ENCODE measurements around the gene GIPR.
"Not testable (repeated sequence)": the region's sequence is repeated elsewhere in the genome, so short reads cannot be mapped to it uniquely, and the experiment has no call there.

The GIPR gene, protein sequence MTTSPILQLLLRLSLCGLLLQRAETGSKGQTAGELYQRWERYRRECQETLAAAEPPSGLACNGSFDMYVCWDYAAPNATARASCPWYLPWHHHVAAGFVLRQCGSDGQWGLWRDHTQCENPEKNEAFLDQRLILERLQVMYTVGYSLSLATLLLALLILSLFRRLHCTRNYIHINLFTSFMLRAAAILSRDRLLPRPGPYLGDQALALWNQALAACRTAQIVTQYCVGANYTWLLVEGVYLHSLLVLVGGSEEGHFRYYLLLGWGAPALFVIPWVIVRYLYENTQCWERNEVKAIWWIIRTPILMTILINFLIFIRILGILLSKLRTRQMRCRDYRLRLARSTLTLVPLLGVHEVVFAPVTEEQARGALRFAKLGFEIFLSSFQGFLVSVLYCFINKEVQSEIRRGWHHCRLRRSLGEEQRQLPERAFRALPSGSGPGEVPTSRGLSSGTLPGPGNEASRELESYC

DNA sequence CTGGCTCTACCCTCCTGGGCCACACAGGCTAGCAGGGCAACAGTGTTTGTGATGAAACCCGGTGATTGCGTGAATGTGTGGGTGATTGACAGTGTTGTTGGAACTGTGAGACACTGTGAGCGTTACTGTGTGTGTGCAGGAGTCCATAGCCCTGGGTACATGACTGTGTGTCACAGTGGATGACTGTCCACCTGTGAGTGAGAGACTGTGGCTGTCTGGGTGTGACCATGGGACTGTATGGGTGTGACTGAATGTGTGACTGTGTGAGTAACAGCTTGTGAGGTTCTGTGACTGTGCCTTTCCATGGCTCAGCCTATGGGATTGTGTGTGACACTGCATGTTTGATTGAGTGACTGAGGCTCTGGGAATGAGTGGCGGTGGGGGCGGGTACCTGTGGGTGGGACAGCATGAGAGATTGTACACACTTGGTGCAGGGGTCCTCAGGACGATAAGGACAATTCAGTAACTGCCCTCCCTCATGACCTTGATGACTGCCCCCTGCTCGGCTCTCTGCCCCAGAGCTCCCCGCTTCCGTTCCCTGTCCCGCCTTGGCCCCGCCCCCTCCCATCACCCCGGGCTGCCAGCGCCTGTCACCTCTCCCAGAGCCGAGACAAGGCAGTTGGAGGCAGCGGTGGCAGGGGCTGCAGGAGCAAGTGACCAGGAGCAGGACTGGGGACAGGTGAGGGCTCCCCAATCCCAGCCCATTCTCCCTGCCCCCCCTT, at the start of gene GIPR:
Gene GIPR, plus strand, starts transcription at position 602 of the 722 bp plus-strand sequence. CDS start 1,300 bp downstream, outside the sequence.
- DNase-seq = no peak

DNA sequence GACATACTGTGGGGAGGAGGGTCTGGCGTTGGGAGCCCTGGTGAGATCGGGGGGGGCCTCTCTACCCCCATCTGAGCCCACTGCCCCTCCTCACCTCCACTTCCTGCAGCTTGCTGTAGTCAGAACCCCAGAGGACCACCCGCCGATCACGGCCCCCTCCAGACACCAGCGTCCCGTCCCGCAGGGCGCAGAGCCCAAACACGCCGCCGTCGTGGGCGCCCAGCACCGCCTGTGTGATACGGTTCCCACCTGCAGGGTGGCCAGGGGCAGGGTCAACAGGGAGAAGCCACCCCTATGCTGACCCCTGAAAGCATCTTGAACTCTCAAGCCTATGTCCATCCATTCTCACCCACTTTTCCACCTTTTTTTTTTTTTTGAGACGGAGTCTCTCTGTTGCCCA, 46.6 kb upstream of the GIPR start:
- no peak for DNase-seq

DNA sequence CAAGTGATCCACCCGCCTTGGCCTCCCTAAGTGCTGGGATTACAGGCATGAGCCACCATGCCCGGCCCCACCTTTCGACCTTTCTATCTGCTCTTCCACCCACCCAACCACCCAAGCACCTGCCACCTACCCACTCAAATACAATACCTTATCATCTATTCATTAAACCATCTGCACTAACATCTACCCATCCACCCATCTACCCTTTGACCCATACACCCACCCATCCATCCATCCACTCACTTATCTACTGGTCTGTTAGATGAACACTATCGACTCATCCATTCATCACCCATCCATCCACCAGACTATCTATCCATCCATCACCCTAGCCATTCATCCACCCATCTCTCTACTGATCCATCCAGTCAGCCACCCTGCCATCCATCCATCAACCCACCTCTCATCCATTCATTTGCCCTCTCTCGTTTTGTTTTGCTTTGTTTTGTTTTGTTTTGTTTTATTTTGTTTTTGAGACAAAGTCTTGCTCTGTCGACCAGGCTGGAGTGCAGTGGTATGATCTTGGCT, 46.0 kb upstream of the GIPR start:
- DNase-seq = no peak

DNA sequence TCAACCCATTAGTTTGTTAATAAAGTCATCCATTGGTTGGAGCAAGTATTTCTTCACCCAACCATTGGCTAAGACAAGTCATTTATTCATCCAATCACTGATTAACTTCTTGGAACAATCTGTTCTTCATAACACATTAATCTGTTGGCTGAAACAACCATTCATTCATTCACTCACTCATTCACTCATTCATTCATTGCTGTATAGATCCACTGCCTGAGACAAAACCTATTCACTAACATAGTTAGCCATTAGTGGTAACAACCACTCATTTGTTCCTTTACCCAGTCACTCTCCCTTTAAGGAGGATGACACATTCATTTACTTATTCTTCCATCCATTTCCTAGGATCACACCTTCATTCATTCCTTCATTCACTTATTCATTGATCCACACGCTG, 44.0 kb upstream of the GIPR start:
- DNase-seq = no peak

DNA sequence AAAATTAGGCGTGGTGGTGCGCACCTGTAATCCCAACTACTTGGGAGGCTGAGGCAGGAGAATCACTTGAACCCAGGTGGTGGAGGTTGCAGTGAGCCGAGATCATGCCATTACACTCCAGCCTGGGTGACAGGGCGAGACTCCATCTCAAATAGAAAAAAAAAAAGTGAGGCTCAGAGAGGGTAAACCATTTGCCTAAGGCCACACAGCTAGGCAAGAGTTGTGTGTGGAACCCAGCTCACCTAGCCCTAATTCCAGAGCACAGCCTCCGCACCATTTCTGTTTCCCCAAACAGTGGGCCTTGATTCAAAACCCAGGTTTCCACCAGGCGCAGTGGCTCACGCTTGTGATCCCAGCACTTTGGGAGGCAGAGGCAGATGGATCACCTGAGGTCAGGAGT, 39.8 kb upstream of the GIPR start:
- DNase-seq = not testable (repeated sequence)

DNA sequence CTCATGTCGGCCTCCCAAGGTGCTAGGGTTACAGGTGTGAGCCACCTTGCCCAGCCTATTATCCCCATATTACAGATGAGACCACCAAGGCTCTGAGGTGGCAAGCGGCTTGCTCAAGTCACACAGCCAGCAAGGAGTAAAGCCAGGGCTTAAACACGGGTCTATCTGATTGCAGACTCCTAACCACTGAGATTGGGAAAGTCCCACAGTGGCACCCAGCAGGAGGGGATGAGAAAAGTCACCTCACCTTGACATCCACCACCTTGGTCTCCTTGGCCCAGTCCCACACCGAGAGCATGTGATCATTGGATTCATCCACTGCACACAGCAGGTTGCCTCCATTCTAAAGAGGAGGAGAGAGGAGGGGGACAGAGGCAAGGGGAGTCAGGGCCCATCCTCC, 38.3 kb upstream of the GIPR start:
- no peak for DNase-seq

DNA sequence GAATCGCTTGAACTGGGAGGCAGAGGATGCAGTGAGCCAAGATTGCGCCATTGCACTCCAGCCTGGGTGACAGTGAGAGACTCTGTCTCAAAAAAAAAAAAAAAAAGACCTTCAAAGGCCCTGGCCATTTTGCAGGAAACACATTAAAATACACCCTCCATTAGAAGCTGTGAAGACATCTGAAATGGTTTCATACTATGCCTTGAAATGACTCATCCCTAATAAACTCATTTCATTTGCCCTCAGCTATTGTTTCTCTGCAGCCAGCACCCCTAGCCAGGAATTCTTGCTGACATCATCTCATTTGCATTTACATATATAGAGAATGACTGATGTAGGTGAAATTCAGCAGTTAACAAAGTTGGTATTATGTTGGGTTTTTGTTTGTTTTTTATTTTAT, 37.6 kb upstream of the GIPR start:
- DNase-seq = no peak

DNA sequence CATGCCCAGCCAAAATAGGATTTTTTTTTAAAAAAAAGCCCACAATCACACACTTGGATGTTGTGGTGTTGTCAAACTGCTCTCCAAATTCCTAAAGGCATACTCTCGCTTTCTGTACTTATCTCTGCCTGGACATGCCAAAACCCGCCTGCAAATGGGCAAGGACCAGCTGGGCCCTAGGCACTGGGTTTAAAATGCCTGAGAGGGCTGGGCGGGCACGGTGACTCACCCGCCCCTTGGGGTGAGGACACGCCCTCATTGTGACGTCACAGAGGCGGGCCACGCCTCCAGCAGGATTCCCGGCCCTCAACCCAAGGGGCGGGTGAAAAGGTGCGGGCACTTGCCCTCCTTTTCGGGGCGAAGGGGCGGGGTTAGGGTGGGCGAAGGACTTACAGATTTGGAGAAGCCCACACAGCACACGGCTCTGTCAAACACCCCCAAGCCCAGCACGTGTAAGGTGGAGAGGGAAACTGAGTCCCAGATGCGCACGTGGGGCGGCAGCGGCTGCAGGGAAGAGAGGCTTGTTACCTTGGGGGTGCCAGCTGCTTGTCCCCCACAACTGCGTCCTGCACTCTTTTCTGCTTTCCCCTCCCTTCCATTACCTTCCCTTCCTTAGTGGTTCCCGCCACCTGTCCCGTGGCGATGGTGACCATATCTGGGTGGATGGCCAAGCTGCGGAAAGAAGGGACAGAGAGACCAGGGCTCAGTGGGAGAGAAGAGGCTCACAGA, 35.4 kb upstream of the GIPR start:
- DNase-seq = peak; percentile 20 to 37

DNA sequence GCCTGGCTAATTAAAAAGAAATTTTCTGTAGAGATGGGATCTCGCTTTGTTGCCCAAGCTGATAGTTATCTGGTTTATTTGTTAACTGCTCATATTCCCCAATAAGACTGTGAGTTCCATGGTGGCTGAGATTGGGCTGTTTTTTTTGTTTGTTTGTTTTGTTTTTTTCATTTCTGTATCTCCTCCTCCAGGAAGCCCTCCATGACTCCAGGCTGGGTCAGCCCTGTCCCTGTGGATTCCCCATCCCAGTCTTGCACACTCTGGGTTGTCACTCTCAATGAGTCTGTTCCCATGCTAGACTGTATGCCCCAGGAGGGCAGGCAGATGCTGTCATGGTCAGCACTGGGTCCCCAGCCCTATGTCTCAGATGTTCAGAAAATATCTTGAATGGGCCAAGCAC, 31.7 kb upstream of the GIPR start:
- no peak for DNase-seq

DNA sequence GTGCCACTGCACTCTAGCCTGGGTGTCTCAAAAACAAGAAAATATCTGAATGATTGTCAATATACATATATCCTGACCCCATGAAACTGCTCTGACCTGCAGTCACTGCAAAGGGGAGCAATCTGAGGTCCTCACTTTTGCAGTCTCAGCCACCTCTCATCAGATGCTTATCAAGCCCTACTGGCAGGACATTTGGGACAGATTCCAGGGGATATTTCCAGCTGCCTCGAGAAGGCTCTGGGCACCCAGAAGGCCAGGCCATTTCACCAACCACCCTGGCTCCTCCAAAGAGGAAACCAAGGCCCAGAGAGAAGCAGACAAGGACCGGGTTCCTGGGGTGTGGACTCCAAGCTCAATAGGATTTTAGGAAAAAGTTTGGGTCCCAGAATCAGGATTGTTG, 31.1 kb upstream of the GIPR start:
- no peak for DNase-seq

DNA sequence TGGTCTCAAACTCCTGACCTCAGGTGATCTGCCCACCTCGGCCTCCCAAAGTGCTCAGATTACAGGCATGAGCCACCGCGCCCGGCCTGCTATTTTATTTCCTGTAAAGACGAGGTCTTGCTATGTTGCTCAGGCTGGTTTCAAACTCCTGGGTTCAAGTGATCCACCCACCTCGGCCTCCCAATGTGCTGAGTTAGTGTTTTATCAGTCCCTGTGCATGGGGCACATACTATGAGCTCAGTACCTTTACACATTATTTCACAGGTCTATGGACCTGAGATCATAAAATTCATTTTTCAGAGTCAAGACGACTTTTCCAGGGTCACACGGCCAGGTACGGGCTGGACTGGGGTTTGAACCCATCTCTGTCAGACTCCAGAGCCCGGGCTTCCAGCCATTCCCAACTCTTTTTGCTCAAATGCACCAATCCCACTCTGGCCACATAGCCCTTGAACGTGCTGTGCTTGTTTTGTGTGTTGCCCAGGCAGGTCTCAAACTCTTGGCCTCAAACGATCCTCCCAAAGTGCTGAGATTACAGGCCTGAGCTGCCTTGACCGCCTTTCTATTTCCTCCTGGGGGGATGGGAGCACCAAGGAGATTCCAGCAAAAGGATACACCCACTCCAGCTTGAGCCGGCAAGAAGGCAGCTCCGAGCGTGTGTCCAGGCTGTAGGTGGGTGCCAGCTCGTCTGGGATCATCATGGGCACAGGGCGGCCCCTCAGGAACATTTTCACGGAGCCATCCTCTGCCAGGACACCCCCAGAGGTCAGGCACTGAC, 29.9 kb upstream of the GIPR start:
- no peak for DNase-seq

DNA sequence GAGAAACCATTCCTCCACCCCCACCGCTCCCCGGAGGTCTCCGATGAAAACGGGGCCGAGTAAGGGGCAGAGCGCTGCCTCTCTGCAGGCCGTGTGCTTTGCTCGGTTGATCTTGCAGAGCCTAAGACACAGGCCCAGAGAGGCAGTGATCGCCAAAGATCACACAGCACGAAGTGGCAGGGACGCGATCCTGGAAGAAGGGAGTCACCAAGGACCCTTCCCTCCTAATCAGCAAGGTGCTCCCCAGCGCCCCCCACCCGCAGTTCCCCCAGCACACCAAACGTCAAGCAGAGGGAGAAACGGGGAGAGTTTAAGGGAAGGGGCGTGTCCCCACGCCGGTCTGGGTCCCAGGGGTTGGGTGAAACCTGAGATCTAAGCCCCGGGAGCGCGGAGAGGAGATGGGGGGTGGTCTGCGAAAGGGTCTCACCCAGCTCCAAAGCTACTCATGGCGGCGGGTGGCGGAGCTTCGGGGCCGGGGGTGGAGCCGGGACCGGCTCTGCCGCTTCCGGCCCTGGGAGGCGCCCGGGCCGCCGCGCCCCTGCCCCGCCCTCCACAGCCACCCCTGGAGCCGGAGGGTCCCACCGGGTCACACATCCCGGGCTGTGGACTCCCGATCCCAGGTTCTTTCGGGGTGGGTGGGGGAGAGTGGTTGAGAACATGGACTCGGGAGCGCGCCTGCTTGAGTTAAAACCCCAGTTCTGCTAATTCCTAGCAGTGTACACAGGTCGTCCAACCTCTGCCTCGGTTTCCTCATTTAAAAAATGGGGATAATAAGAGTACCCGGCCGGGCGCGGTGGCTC, 28.9 kb upstream of the GIPR start, which contains the start of gene EML2:
Gene EML2, minus strand, starts transcription at position 468 of the 800 bp plus-strand sequence. Its CDS starts 21 bp downstream, at position 447.
- DNase-seq = peak; percentile 15 to 17

DNA sequence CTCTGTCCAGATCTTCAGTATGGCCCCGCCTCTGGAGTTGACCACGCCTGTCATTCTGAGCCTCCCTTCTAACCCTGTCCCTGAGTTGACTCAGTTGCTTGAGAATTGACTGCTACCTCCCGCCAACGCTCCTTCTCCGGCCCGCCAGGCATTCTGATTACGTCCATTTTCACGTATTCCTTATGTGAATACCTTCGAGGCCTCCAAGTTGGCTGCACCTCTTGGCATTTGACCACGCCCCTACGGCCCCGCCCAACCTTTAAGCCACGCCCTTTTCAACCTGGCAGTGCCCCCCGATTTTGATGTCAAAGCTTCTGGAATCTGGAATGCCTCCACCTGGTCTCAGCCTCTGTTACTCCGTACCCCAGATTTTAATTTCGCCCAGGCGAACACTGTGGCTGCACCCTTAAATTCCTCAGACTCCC, 27.2 kb upstream of the GIPR start:
- no peak for DNase-seq

DNA sequence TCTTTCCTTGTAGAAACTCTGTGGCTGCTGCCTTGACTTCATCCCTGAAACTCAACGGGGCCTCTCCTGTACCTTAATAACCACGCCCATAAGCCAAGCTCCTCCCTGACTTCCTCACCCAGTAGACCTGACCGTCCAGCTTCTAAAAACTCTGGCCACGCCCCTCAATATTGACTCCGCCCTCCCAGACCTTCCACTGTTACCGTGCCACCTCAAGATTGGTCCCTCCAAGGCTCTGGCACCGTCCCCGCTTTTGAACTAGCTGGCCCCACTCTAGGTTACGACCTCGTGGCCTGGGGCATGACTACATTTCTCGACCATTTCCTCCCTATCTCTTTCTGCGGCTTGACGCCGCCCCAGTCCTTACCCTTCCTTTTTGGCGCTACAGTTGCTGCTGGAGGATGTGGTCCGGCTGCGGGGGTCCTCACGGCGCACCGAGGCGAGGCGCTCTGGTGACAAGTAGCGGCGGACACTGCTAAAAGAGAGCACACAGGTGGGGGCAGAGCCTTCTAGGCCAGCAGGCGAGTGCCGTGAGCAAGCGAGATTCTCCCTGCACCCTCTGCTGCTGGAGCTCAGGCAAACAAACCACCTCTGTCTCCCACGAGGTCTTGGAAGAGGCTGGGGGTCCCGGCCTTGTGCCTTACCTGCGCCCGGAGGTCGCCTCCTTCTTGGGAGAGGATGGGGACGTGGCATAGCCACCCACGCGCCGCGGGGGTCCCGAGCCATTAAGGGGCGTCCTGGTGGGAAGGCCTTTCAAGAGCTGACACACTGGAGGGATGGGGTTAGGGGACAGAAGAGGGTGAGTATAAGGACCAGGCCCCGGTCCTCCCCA, 26.5 kb upstream of the GIPR start:
- peak; percentile 79 for DNase-seq

DNA sequence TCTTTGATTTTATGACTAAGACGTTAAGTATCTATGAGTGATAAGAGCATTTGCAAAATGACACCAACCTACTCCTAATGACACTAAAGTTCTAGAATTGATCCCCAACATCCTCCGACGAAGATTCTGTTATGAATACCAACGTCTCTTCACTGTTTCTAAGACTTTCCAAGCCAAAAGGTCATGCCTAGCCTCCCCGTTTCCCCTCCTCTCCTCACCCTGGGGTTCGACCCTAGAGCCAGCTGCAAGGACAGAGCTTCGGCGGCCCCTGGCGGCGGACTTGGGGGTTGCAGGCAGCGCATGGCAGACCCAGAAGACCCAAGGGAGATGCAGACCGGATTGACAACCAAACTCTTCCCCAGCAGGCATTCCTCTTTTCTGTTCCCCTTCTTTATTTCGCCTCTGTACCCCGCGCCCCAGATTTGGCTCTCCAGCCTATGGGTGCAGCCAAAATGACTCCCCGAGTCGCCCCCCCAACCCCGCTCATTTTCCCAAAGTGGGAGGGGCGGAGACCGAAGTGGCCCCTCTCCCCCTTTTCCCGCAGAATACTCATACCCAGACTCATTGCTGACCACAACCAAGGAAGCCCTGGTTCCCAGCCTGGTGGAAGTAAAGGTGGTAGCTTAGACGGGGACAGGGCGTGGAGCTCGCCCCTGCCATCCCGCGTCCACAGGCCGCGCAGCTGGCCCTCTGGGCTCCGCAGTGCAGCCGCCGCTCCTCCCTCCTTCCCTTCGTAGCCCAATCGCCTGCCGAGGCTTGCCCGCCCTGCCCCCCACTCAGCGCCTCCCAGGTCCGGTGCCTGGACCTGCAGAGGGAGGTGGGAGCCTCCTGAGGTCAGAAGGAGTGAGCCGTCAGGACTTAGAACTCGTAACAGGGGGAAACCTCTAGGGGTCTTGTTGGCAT, 24.7 kb upstream of the GIPR start:
- peak; percentile 71 to 76 for DNase-seq

DNA sequence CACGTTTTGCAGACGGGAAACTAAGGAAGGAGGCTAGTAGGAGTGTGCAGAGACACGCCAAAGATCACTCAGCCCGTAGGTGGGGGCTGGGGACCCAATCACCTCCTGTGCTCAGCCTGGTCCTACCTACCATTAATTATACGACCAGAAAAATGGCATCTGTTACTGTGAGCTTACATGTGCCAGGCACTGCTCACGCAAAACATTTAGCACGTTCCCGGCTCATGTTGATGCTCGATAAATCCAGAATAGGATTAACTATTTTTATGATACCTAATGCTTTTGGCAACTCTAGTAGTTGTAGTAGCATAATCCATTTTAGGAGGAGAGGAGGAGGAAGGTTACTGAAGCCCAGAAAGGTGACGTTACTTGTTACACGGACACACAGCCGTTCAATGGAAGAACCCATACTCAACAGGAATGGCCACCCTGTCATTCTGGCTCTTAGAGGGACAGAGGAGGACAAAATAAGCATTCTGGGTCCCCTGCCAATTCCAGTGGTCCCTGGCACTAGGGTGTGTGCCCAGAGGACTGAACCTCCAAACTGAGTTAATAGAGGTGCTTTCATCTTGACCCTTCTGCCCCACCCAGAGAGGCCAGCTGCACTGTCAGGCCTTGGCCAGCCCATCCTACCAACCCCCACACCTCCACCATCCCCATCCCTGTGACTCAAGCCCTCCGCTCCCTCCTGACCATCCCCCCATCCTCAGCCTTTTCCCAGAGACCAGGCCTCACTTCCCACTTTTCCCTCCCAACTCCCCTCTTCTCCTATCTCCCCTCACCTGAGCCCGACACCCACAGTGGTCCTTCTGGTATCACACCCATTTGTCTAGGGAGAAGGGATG, 23.9 kb upstream of the GIPR start:
- no peak for DNase-seq

DNA sequence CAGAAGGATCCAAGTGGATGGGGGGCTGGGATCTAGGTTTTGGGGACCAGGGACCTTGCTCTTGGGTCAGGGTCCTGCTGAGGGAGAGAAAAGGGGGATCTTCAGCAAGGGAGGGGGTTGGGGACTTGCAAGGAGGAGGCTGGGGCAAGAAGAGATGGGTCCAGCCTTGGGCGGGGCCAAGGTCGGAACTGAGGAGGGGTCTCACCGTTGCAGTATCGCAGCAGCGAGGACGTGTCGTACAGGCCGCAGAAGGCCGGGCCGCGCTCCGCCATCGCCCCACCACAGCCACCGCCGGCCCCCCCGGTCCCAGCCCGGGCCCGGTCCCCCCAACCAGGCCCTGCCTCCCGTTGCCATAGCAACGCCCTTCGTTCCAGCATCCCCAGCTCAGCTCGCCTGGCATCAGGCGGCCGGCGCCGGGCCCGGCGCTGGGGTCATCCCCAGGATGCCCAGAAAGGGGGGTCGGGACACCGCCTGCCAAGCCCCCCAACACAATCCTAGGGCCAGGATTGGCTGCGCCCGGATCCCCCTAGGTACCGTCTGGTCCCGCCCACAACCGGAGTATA, 22.9 kb upstream of the GIPR start:
- DNase-seq = peak in 1 of 2 experiments; percentile 56

Measured in NCI-H2081 (cell line).